GM18868 (cell line): Measurements from ENCODE around the gene ANKRD1.
"Not testable (repeated sequence)": the region's sequence is repeated elsewhere in the genome, so short reads cannot be mapped to it uniquely, and the experiment has no call there.

Experiments used
- ATAC-seq: cut with Tn5 transposase; IDR thresholded peaks from one replicate; pipeline ENCODE4 v1.9.1; 2021; ENCODE audit warnings: mild to moderate bottlenecking, moderate library complexity; ENCODE audit not compliant: unreplicated experiment

ANKRD1 gene

GRCh38 chr10:90912854-90913479 lies 7.9 kb downstream of the ANKRD1 start:
- ATAC-seq = no peak

- ATAC-seq = no peak
Measured at GRCh38 chr10:90912174-90912573, 8.7 kb downstream of the ANKRD1 start.

GRCh38 chr10:90911133-90912051 lies 9.5 kb downstream of the ANKRD1 start:
- ATAC-seq = peak; percentile 90

GRCh38 chr10:90906596-90906995 lies 14.3 kb downstream of the ANKRD1 start:
- ATAC-seq = no peak

GRCh38 chr10:90905925-90906324 lies 15.0 kb downstream of the ANKRD1 start:
- ATAC-seq = peak; percentile 52

- not testable (repeated sequence) for ATAC-seq
Measured at GRCh38 chr10:90896916-90897315, 24.0 kb downstream of the ANKRD1 start.

- no peak for ATAC-seq
Measured at GRCh38 chr10:90893190-90893589, 27.7 kb downstream of the ANKRD1 start.

- ATAC-seq = no peak
Measured at GRCh38 chr10:90890347-90890746, 30.5 kb downstream of the ANKRD1 start.

GRCh38 chr10:90889636-90890035 lies 31.3 kb downstream of the ANKRD1 start:
- no peak for ATAC-seq

- ATAC-seq = no peak
Measured at GRCh38 chr10:90888387-90888786, 32.5 kb downstream of the ANKRD1 start.

GRCh38 chr10:90887555-90887954 lies 33.3 kb downstream of the ANKRD1 start:
- ATAC-seq = no peak

- ATAC-seq = no peak
Measured at GRCh38 chr10:90885176-90885575, 35.7 kb downstream of the ANKRD1 start.

GRCh38 chr10:90884431-90884830 lies 36.5 kb downstream of the ANKRD1 start:
- ATAC-seq = no peak

- ATAC-seq = not testable (repeated sequence)
Measured at GRCh38 chr10:90880059-90880719, 40.7 kb downstream of the ANKRD1 start.

- no peak for ATAC-seq
Measured at GRCh38 chr10:90879062-90879461, 41.8 kb downstream of the ANKRD1 start.

GRCh38 chr10:90872648-90873020 lies 48.3 kb downstream of the ANKRD1 start:
- ATAC-seq = no peak

GRCh38 chr10:90871766-90872647 lies 48.9 kb downstream of the ANKRD1 start, which contains the start of gene RPP30:
RPP30 (plus strand) TSS chr10:90871974; CDS start chr10:90871987, 13 bp downstream.
- peak; percentile 98 for ATAC-seq

GRCh38 chr10:90871279-90871765 lies 49.6 kb downstream of the ANKRD1 start:
- peak; percentile 71 for ATAC-seq

- no peak for ATAC-seq
Measured at GRCh38 chr10:90866050-90866598, 54.8 kb downstream of the ANKRD1 start.

GRCh38 chr10:90865401-90865800 lies 55.5 kb downstream of the ANKRD1 start:
- no peak for ATAC-seq
